ENCODE results near the gene LCE3C. TPM values are rescaled to one million over a fixed set of nuclear protein-coding genes. Genes with fewer than 3 reads are reported as not detected.
"Not testable (repeated sequence)": the region's sequence is repeated elsewhere in the genome, so short reads cannot be mapped to it uniquely, and the experiment has no call there.

The LCE3C gene
- total and polyA plus RNA-seq, 4 donors: not detected

- ATAC-seq (ENCODE audit: insufficient read depth, low FRiP score): no peak
- WGBS, 2 donors: 64 to 75% methylated on average over 1 of the region's 1 CpG
- TF ChIP-seq CTCF (IDR thresholded peaks at IDR 0.05; ENCODE audit: control extremely low read depth, extremely low read depth): no peak
- H3K9me3 ChIP-seq (ENCODE audit: control insufficient read depth in 4 of 4, insufficient read depth in 3 of 4, low read length in 3 of 4): peaks cover 0 to 3% (median 2%) of the 10 kb centered on the region in 4 donors
- no peaks in the 10 kb centered on the region for H3K4me1 ChIP-seq (ENCODE audit: control insufficient read depth in 5 of 5, insufficient read depth in 5 of 5, low read length in 5 of 5)
- H3K9ac ChIP-seq (ENCODE audit: insufficient read depth in 1 of 2, low read length in 2 of 2): no peak within 1 kb of the TSS
- no peak within 1 kb of the TSS for H3K27ac ChIP-seq (ENCODE audit: low read depth in 1 of 2, low read length in 1 of 2)
- no peaks in the 10 kb centered on the region for H3K27me3 ChIP-seq (ENCODE audit: control insufficient read depth in 3 of 3, insufficient read depth in 3 of 3, low read length in 2 of 3)
- H3K36me3 ChIP-seq (ENCODE audit: control insufficient read depth in 4 of 4, insufficient read depth in 4 of 4, low read length in 4 of 4): no peaks in the 10 kb centered on the region
- no peak within 1 kb of the TSS for H3K4me3 ChIP-seq
- no peak for DNase-seq
Measured at GRCh38 chr1:152566681-152567080, 33.4 kb upstream of the LCE3C start, which contains the start of gene LCE3E. Gene LCE3E, minus strand, starts transcription at chr1:152566780. Its CDS starts 572 bp downstream, at chr1:152566208.

- H3K4me3 ChIP-seq: no peak overlapping the region
- ATAC-seq (ENCODE audit: insufficient read depth, low FRiP score) (no peak), DNase-seq (no peak)
- no peak for TF ChIP-seq CTCF (IDR thresholded peaks at IDR 0.05; ENCODE audit: control extremely low read depth, extremely low read depth)
- no peaks in the 10 kb centered on the region for H3K27me3 ChIP-seq (ENCODE audit: control insufficient read depth in 3 of 3, insufficient read depth in 3 of 3, low read length in 2 of 3)
- H3K36me3 ChIP-seq (ENCODE audit: control insufficient read depth in 4 of 4, insufficient read depth in 4 of 4, low read length in 4 of 4): no peaks in the 10 kb centered on the region
- no peak overlapping the region for H3K27ac ChIP-seq (ENCODE audit: low read depth in 1 of 2, low read length in 1 of 2)
- peaks cover 0 to 5% (median 2%) of the 10 kb centered on the region in 4 donors for H3K9me3 ChIP-seq (ENCODE audit: control insufficient read depth in 4 of 4, insufficient read depth in 3 of 4, low read length in 3 of 4)
- H3K9ac ChIP-seq (ENCODE audit: insufficient read depth in 1 of 2, low read length in 2 of 2): no peak overlapping the region
- 79 to 87% methylated on average over 2 of the region's 2 CpGs for WGBS, 2 donors
- no peaks in the 10 kb centered on the region for H3K4me1 ChIP-seq (ENCODE audit: control insufficient read depth in 5 of 5, insufficient read depth in 5 of 5, low read length in 5 of 5)
Measured at GRCh38 chr1:152577168-152577567, 22.9 kb upstream of the LCE3C start.

GRCh38 chr1:152579526-152579925 lies 20.5 kb upstream of the LCE3C start:
- 89 to 92% methylated on average over 8 to 9 of the region's 9 CpGs for WGBS, 2 donors
- H3K4me1 ChIP-seq (ENCODE audit: control insufficient read depth in 5 of 5, insufficient read depth in 5 of 5, low read length in 5 of 5); H3K4me3 ChIP-seq; DNase-seq; H3K27me3 ChIP-seq (ENCODE audit: control insufficient read depth in 3 of 3, insufficient read depth in 3 of 3, low read length in 2 of 3); H3K9me3 ChIP-seq (ENCODE audit: control insufficient read depth in 4 of 4, insufficient read depth in 3 of 4, low read length in 3 of 4); H3K27ac ChIP-seq (ENCODE audit: low read depth in 1 of 2, low read length in 1 of 2); H3K36me3 ChIP-seq (ENCODE audit: control insufficient read depth in 4 of 4, insufficient read depth in 4 of 4, low read length in 4 of 4); ATAC-seq (ENCODE audit: insufficient read depth, low FRiP score); H3K9ac ChIP-seq (ENCODE audit: insufficient read depth in 1 of 2, low read length in 2 of 2): not testable (repeated sequence)

- 74 to 80% methylated on average over 4 of the region's 4 CpGs for WGBS, 2 donors
Measured at GRCh38 chr1:152580433-152580832, 19.6 kb upstream of the LCE3C start, which contains the start of gene LCE3D. Gene LCE3D, minus strand, starts transcription at chr1:152580516. Its CDS starts 580 bp downstream, at chr1:152579936.

More at GRCh38 chr1:152580433-152580832, 19.6 kb upstream of the LCE3C start, which contains the start of gene LCE3D:
- Histone ChIP-seq H3K36me3 (ENCODE audit: control insufficient read depth in 4 of 4, insufficient read depth in 4 of 4, low read length in 4 of 4) (no peaks in the 10 kb centered on the region), H3K27ac (ENCODE audit: low read depth in 1 of 2, low read length in 1 of 2) (no peak within 1 kb of the TSS), H3K9ac (ENCODE audit: insufficient read depth in 1 of 2, low read length in 2 of 2) (no peak within 1 kb of the TSS), H3K27me3 (ENCODE audit: control insufficient read depth in 3 of 3, insufficient read depth in 3 of 3, low read length in 2 of 3) (no peaks in the 10 kb centered on the region), H3K9me3 (ENCODE audit: control insufficient read depth in 4 of 4, insufficient read depth in 3 of 4, low read length in 3 of 4) (peaks cover 0 to 5% (median 1%) of the 10 kb centered on the region in 4 donors), H3K4me1 (ENCODE audit: control insufficient read depth in 5 of 5, insufficient read depth in 5 of 5, low read length in 5 of 5) (no peaks in the 10 kb centered on the region), H3K4me3 (no peak within 1 kb of the TSS)
- no peak for TF ChIP-seq CTCF (IDR thresholded peaks at IDR 0.05; ENCODE audit: control extremely low read depth, extremely low read depth)
- no peak for DNase-seq
- no peak for ATAC-seq (ENCODE audit: insufficient read depth, low FRiP score)
